AG04449 (cell line): ENCODE data around the gene ARHGAP33.

Experiments
- CTCF ChIA-PET: fragments of 350-600 bp; formaldehyde crosslinking; extraction: SDS; loops from one replicate; lab custom pipeline; 2021; ENCODE audit warnings: antibody characterized with exemption; lab: Yijun Ruan, JAX
- POLR2A ChIA-PET: fragments of 400-600, 350-600 bp; formaldehyde crosslinking; extraction: SDS; loops from one replicate; lab custom pipeline; 2020; ENCODE audit warnings: antibody characterized with exemption, inconsistent platforms; lab: Yijun Ruan, JAX
- DNase-seq: peaks from one replicate; pipeline ENCODE4 v3.0.0-alpha.2; 2010; ENCODE audit warnings: low read depth, low spot score
- H3K4me3 ChIP-seq: 2 replicates; pipeline ENCODE4 v1.5.1; 2011; ENCODE audit warnings: low read depth, mild to moderate bottlenecking, control low read depth, low read length
- TF ChIP-seq, protein P1 (sequence below): IDR thresholded peaks from one replicate; pipeline ENCODE4 v1.5.1; 2011; ENCODE audit warnings: mild to moderate bottlenecking, moderate library complexity, low read length, control low read depth, inconsistent platforms; ENCODE audit not compliant: insufficient read depth; ENCODE audit errors: missing control alignments

Gene ARHGAP33

DNA sequence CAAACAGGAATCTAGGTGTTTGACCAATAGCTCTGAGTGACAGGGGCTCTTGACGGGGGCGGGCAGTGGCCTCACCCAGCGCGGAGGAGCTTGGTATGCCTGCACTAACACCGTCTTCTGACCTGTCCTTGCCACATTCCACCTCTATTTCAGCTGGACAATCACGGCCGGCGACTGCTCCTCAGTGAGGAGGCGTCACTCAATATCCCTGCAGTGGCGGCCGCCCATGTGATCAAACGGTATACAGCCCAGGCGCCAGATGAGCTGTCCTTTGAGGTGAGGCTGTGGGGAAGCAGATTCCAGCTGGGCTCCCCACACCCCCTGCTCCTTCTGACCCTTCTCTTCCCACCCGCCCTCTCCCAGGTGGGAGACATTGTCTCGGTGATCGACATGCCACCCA, 4.7 kb downstream of the ARHGAP33 start:
- no peak overlapping the region for H3K4me3 ChIP-seq
- CTCF ChIA-PET: no interaction called here
- TF ChIP-seq, protein P1, sequence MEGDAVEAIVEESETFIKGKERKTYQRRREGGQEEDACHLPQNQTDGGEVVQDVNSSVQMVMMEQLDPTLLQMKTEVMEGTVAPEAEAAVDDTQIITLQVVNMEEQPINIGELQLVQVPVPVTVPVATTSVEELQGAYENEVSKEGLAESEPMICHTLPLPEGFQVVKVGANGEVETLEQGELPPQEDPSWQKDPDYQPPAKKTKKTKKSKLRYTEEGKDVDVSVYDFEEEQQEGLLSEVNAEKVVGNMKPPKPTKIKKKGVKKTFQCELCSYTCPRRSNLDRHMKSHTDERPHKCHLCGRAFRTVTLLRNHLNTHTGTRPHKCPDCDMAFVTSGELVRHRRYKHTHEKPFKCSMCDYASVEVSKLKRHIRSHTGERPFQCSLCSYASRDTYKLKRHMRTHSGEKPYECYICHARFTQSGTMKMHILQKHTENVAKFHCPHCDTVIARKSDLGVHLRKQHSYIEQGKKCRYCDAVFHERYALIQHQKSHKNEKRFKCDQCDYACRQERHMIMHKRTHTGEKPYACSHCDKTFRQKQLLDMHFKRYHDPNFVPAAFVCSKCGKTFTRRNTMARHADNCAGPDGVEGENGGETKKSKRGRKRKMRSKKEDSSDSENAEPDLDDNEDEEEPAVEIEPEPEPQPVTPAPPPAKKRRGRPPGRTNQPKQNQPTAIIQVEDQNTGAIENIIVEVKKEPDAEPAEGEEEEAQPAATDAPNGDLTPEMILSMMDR: no peak
- POLR2A ChIA-PET: interaction anchor here (1.1 kb wide), 1 partner anchor 78 kb away, joined by 3 read pairs; no protein-coding TSS in a partner anchor
- DNase-seq: no peak

DNA sequence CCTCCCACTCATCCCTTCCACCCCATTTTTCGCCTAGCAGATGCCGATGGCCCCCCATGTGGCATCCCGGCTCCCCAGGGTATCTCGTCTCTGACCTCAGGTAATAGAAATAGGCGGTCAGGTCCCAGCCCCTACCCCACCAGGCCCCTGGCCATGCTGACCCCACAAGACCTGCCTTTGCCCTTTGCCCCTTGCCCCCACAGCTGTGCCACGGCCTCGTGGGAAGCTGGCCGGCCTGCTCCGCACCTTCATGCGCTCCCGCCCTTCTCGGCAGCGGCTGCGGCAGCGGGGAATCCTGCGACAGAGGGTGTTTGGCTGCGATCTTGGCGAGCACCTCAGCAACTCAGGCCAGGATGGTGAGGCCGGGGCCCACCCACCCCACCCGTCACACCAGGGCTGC, 5.4 kb downstream of the ARHGAP33 start:
- no peak overlapping the region for H3K4me3 ChIP-seq
- TF ChIP-seq, protein P1: no peak
- CTCF ChIA-PET: no interaction called here
- no peak for DNase-seq
- POLR2A ChIA-PET: no interaction called here

DNA sequence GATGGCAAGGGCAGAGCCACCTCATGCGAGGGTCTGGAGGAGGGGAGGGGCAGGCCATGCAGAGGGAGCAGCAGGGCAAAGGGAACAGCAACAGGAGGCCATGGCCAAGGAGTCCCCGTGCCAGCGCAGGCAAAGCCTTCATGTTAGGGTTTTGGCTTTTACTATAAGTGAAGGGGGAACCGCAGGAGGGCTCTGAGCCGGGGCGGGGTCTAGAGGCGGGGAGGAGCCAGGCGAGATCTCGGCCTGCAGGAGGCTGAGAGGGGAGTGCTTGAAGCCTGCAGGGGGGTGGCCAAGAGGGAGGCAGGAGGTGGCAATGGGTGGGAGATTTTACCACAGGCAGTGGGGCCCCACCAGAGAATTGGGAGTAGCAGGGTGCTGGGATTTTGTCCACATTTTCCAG, 6.3 kb downstream of the ARHGAP33 start:
- no peak for DNase-seq
- TF ChIP-seq, protein P1: no peak
- H3K4me3 ChIP-seq: no peak overlapping the region
- ChIA-PET POLR2A (no interaction called here), CTCF (no interaction called here)

DNA sequence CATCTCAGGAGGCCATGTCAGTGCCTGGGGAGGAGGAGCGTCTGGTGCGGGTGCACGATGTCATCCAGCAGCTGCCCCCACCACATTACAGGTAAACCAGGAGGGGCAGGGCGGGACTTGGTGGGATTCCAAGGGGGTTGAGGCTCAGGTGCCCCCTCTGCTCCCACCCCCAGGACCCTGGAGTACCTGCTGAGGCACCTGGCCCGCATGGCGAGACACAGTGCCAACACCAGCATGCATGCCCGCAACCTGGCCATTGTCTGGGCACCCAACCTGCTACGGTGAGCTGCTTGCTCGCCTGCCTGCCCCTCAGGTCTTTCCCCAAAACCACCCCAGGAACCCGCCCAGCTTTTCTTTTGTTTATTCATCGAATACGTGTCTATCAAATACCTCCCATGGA, 7.2 kb downstream of the ARHGAP33 start:
- TF ChIP-seq, protein P1: no peak
- CTCF ChIA-PET: no interaction called here
- no peak for DNase-seq
- H3K4me3 ChIP-seq: no peak overlapping the region
- POLR2A ChIA-PET: no interaction called here

DNA sequence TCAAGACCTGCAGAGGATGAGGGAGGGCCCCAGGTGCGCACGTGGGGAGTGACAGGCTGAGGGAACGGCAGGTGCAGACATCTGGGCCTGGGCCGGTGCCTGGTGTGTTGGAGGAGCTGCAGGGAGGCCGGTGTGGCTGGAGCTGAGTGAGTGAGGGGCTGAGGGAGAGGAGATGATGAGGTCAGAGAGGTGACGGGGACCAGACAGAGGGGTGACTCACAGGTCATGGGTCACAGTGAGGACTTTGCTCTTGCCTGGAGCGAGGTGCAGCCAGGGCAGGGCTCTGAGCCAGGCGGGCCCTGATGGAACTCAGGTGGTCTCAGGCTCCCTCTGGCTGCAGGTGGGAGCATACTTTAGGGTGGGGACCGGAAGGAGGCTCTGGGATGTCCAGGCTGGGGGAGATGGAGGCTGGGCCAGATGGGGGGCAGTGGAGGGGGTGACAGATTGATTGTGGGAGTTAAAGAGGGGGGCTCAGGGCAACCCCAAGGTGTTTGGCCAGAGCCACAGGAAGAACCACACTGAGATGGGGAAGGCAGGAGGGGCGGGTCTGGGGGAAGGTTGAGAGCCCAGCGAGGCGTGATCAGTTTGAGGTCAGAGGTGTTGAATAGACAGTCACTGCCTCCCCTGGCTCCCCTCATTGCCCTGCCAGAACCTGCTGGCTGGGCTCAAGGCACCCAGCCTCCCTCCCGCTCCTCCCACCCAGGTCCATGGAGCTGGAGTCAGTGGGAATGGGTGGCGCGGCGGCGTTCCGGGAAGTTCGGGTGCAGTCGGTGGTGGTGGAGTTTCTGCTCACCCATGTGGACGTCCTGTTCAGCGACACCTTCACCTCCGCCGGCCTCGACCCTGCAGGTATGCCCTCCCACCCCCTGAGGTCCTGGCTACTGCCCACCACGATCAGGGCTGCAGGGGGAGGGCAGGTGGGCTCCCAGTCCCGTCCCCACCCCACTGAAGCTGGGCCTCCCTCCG, 8.4 kb downstream of the ARHGAP33 start:
- TF ChIP-seq, protein P1: no peak
- no peak overlapping the region for H3K4me3 ChIP-seq
- no peak for DNase-seq
- ChIA-PET POLR2A (no interaction called here), CTCF (no interaction called here)

DNA sequence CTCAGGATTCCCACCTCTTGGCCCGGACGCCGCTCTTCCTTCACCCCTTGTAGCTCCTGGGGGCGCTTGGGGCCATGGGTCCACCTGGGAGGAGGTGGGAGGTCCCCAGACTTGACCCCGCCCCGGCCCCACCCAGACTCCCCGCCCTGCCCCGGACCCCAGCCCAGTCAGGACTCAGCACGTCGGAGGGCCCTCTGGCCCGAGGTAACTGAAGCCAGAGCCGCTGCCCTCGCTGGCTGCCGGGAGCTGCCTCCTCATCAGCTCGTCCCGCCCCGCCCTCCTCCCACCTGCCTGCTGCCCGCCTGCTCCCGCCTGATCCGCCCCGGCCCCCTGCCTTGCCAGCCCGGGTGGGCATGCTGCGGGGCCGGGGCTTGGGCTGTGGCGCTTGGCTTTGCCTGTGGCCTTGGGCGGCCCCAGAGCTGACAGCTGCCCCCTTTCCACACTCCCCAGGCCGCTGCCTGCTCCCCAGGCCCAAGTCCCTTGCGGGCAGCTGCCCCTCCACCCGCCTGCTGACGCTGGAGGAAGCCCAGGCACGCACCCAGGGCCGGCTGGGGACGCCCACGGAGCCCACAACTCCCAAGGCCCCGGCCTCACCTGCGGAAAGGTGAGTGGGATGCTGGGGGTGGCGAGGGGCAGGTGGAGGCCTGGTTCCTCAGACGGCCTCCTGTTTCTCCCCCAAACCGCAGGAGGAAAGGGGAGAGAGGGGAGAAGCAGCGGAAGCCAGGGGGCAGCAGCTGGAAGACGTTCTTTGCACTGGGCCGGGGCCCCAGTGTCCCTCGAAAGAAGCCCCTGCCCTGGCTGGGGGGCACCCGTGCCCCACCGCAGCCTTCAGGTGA, 9.4 kb downstream of the ARHGAP33 start:
- CTCF ChIA-PET: no interaction called here
- H3K4me3 ChIP-seq: no peak overlapping the region
- POLR2A ChIA-PET: no interaction called here

More for the DNA sequence above, 9.4 kb downstream of the ARHGAP33 start:
- TF ChIP-seq, protein P1: no peak
- DNase-seq: no peak
